ENCODE measurements around the gene THSD7A. TPM values are rescaled to one million over a fixed set of nuclear protein-coding genes. Genes with fewer than 3 reads are reported as not detected.

THSD7A gene
- total and polyA plus RNA-seq, 2 of the 8 experiments (the other 6 are each of a cell fraction or from before 2014, with no cell fraction given) = 0.44 to 1.2 TPM

DNA sequence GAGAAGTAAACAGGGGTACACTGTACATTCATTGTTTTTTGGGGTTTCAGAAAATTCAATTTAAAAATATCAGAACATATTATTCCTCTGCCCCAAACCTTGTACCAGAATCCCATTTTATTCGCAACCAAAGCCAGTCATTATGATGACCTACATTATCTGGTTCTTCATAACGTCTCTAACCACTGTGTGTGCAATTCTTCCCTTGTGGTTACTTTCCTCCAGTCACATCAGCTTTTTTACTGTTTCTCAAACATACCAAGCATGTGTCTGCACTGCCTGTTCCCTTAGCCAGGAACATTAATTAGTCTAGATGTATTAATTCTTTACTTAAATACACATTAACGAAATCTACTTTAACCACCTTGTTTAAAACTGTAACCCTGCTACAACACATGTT is 64.8 kb downstream of the THSD7A start (continued):
- no peak for TF ChIP-seq TCF12 (IDR thresholded peaks at IDR 0.05; ENCODE audit: low read depth, low read length)
- TF ChIP-seq, protein P1, sequence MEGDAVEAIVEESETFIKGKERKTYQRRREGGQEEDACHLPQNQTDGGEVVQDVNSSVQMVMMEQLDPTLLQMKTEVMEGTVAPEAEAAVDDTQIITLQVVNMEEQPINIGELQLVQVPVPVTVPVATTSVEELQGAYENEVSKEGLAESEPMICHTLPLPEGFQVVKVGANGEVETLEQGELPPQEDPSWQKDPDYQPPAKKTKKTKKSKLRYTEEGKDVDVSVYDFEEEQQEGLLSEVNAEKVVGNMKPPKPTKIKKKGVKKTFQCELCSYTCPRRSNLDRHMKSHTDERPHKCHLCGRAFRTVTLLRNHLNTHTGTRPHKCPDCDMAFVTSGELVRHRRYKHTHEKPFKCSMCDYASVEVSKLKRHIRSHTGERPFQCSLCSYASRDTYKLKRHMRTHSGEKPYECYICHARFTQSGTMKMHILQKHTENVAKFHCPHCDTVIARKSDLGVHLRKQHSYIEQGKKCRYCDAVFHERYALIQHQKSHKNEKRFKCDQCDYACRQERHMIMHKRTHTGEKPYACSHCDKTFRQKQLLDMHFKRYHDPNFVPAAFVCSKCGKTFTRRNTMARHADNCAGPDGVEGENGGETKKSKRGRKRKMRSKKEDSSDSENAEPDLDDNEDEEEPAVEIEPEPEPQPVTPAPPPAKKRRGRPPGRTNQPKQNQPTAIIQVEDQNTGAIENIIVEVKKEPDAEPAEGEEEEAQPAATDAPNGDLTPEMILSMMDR (IDR thresholded peaks at IDR 0.05; ENCODE audit: control extremely low read depth in 1 of 3, insufficient read depth in 1 of 3, low read depth in 1 of 3, low read length in 3 of 3) = no peak
- no peak for TF ChIP-seq SIX5 (IDR thresholded peaks at IDR 0.05; ENCODE audit: low read depth, low read length)
- no peak for TF ChIP-seq POU5F1 (IDR thresholded peaks at IDR 0.05; ENCODE audit: low read depth, low read length)
- TF ChIP-seq SIRT6 (IDR thresholded peaks at IDR 0.05; ENCODE audit: low read length) = no peak
- no peak for TF ChIP-seq SAP30 (IDR thresholded peaks at IDR 0.05; ENCODE audit: insufficient read depth, insufficient replicate concordance, low read length)
- TF ChIP-seq FOSL1 (IDR thresholded peaks at IDR 0.05; ENCODE audit: insufficient read depth, low read depth, low read length) = no peak
- TF ChIP-seq KDM1A (IDR thresholded peaks at IDR 0.05; ENCODE audit: borderline replicate concordance, low read length) = no peak

All from H1 (cell line).